Right atrium auricular region (tissue), 2 donors: ENCODE data around the gene EFNA3. TPM values are rescaled to one million over a fixed set of nuclear protein-coding genes. Genes with fewer than 3 reads are reported as not detected.

Experiments used
- DNase-seq: peaks from one replicate; pipeline ENCODE4 v3.0.0-alpha.2; 2019; ENCODE audit warnings: low spot score
- H3K27ac ChIP-seq, 2 donors: fragments of 200-600 bp; sonication (generic); 1 replicate in 1 of 2; 2 replicates in 1 of 2; pipeline ENCODE4 v1.5.1; 2016 to 2019
- H3K27me3 ChIP-seq, 2 donors: fragments of 200-600 bp; sonication (generic); one replicate each; pipeline versions ENCODE4 v1.5.1 to v1.6.0; 2017 to 2019
- H3K36me3 ChIP-seq: fragments of 200-600 bp; sonication (generic); one replicate; pipeline ENCODE4 v1.5.1; 2016
- H3K4me1 ChIP-seq, 2 donors: fragments of 200-600 bp; sonication (generic); one replicate each; pipeline versions ENCODE4 v1.5.1 to v1.6.0; 2017 to 2019
- H3K4me3 ChIP-seq, 2 donors: fragments of 200-600 bp; sonication (generic); 1 replicate in 1 of 2; 2 replicates in 1 of 2; pipeline ENCODE4 v1.5.1; 2017 to 2019; ENCODE audit warnings: mild to moderate bottlenecking in 1 of 2, moderate library complexity in 1 of 2
- H3K9me3 ChIP-seq, 2 donors: fragments of 200-600 bp; sonication (generic); one replicate each; pipeline ENCODE4 v1.5.1; 2019
- total RNA-seq, 2 donors: library from RNA; depleted of rRNA; stranded (reverse); fragments of >200 nt; gene quantifications; one replicate each; pipeline ENCODE4 v1.1.0, GENCODE V29; 2016
- TF ChIP-seq, protein P1 (sequence below), 2 donors: fragments of 200-600 bp; sonication (generic); IDR thresholded peaks; one replicate each; pipeline ENCODE4 v1.5.1; 2019; ENCODE audit warnings: antibody characterized with exemption in 2 of 2

The EFNA3 gene
- total RNA-seq, 2 donors from 2014 or later = 3.2 TPM; not detected in 1

DNA sequence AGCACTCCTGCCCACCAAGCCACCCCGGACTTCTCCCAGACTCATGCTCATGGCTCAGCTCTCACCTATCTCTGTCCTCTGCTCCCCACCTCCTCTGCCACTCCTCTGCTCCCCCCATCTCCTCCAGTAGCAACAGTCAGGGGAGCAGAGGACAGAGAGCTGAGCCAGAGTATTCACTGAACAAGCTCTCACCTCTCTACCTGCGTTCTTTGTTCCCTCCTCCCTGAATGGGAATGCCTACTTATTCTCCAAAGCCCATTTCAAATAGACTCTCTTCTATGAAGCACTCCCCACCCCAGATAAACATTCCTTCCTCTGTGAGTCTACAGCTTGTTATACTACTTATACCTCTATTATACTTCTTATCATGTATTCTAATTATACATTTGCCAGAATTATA, 42.6 kb downstream of the EFNA3 start:
- Histone ChIP-seq H3K9me3 (no peaks in the 10 kb centered on the region), H3K27ac (no peak overlapping the region), H3K4me1 (peaks cover 0 to 15% of the 10 kb centered on the region in 2 donors), H3K36me3 (no peaks in the 10 kb centered on the region), H3K4me3 (no peak overlapping the region), H3K27me3 (no peaks in the 10 kb centered on the region)
- no peak for DNase-seq
- TF ChIP-seq, protein P1, sequence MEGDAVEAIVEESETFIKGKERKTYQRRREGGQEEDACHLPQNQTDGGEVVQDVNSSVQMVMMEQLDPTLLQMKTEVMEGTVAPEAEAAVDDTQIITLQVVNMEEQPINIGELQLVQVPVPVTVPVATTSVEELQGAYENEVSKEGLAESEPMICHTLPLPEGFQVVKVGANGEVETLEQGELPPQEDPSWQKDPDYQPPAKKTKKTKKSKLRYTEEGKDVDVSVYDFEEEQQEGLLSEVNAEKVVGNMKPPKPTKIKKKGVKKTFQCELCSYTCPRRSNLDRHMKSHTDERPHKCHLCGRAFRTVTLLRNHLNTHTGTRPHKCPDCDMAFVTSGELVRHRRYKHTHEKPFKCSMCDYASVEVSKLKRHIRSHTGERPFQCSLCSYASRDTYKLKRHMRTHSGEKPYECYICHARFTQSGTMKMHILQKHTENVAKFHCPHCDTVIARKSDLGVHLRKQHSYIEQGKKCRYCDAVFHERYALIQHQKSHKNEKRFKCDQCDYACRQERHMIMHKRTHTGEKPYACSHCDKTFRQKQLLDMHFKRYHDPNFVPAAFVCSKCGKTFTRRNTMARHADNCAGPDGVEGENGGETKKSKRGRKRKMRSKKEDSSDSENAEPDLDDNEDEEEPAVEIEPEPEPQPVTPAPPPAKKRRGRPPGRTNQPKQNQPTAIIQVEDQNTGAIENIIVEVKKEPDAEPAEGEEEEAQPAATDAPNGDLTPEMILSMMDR (IDR thresholded peaks at IDR 0.05) = no peak

DNA sequence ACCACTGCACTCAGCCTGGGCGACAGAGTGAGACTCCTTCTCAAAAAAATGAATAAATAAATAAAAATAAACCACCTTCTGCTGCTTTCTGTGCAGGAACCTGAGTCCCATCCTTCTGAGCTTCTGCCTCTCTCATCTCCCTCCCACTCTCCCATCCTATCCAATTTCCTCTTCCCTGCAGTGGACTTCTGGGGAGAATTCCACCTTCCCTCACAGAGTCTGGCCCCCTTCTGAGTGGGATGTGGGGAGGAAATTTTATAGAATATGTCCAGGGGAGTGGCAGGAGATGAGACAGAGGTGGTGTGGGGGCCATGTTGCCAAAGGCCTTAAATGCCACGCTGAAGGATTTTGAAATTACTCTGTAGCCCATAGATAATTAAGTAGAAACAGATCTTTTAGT, 43.7 kb downstream of the EFNA3 start:
- H3K4me1 ChIP-seq = peaks cover 0 to 26% of the 10 kb centered on the region in 2 donors

DNA sequence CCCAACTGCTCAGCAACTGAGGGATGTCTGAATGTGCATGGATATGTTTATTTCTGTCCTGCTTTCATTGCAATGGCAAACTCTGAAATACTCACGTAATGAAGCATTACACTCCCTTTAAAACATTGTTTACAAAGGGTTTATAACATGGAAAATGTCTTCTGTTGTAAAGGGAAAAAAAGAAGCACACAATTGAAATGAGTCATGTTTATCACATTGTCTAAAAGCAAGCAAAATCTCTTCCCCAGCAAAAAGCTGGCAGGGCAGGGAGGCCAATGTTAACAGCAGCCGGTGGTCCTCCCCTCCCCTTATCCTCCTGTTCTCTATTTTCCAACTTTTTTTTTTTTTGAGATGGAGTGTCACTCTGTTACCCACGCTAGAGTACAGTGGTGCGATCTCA, 45.2 kb downstream of the EFNA3 start:
- H3K27me3 ChIP-seq = no peaks in the 10 kb centered on the region
- H3K4me3 ChIP-seq = no peak overlapping the region
- H3K36me3 ChIP-seq = no peaks in the 10 kb centered on the region
- peaks cover 0 to 36% of the 10 kb centered on the region in 2 donors for H3K4me1 ChIP-seq
- peak overlapping the region in 1 of 2 donors; percentile 1 for H3K27ac ChIP-seq
- DNase-seq = no peak
- H3K9me3 ChIP-seq = no peaks in the 10 kb centered on the region
- TF ChIP-seq, protein P1 (IDR thresholded peaks at IDR 0.05) = no peak

More for the DNA sequence above, 43.7 kb downstream of the EFNA3 start:
- no peaks in the 10 kb centered on the region for H3K36me3 ChIP-seq
- no peak for DNase-seq
- H3K27ac ChIP-seq = no peak overlapping the region
- no peaks in the 10 kb centered on the region for H3K9me3 ChIP-seq
- no peaks in the 10 kb centered on the region for H3K27me3 ChIP-seq
- no peak overlapping the region for H3K4me3 ChIP-seq
- TF ChIP-seq, protein P1 (IDR thresholded peaks at IDR 0.05) = no peak

DNA sequence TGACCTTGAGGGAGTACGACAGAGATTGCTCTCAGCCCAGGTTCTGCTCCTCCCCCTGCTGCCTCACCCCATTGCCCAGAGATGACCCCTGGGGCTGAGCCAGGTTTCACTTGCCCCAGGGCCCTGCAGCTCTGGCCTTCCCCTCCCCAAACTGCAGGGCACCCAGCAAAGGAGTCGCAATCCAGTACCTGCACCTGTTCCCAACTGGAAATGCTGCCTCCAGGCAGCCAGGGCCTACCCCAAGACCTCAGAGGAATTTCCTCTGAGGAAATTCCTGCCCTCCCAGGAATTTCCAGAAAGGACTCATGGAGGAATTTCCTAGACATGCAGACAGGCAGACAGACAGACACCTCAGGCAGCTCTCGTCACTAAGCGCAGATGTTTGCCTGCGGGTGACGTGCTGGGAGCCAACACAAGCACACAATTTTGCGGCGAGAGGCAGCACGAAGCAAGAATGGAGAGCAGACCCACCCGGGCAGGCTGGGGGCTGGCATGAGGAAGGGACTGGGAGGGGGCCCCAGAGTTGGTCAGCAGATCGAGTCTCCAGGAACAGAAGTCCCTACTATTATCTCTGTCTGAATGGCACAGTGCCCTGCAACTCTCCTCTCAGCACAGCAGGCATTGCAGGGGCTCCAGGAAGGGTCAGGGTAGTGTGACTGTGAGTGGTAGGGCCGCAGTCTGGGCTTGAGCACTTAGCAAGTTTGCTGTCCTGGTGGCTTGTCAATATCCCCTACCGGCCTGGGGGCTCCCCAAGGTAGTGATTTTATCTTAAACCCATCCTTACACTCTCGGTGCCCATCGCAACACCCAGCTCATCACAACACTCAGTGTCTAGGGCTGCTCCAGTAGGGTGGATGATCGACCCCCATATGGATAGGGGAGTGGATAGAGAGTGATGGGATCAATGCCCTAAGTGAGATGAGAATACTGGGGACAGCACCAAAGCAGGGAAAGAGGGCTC, 46.1 kb downstream of the EFNA3 start:
- TF ChIP-seq, protein P1 (IDR thresholded peaks at IDR 0.05) = no peak
- Histone ChIP-seq H3K4me3 (no peak overlapping the region), H3K27me3 (no peaks in the 10 kb centered on the region), H3K27ac (no peak overlapping the region), H3K9me3 (no peaks in the 10 kb centered on the region), H3K4me1 (peaks cover 0 to 46% of the 10 kb centered on the region in 2 donors), H3K36me3 (no peaks in the 10 kb centered on the region)
- no peak for DNase-seq

DNA sequence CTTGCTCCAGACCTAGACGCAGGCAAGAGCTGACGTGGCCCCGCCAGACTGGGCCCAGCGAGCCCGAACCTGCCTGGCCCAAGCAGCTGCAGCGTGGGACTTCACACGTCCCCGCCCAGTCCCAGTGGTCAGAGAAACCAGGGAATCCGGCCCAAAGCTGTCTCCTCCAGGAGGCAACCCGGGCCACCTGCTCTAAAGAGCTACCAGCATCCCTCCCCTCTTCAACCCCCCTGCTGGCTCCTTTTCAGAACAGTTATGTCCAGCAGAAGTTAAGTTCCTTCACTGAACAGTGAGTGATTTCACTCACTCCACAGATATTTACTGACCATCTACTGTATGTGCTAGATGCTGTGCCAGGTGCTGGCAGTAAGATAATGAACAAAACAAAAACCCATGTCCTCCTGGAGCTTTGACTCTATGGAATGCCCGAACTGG, 46.9 kb downstream of the EFNA3 start:
- Histone ChIP-seq H3K27ac (peak overlapping the region in 1 of 2 donors; percentile 91), H3K4me3 (peak overlapping the region in 1 of 2 donors; percentile 79), H3K4me1 (peaks cover 0 to 53% of the 10 kb centered on the region in 2 donors), H3K27me3 (no peaks in the 10 kb centered on the region), H3K9me3 (no peaks in the 10 kb centered on the region), H3K36me3 (no peaks in the 10 kb centered on the region)
- no peak for DNase-seq
- TF ChIP-seq, protein P1 (IDR thresholded peaks at IDR 0.05) = no peak
